Frontal cortex (tissue), 4 donors: ENCODE data around the gene LCN12. TPM values are rescaled to one million over a fixed set of nuclear protein-coding genes. Genes with fewer than 3 reads are reported as not detected.

Source experiments
- DNase-seq, 2 donors: peaks; one replicate each; pipeline ENCODE4 v3.0.0; 2012; ENCODE audit warnings: low spot score in 2 of 2
- FAIRE-seq: peaks from 2 replicates; lab custom pipeline; 2012; peaks lifted over from hg19 to GRCh38; lab: Jason Lieb, UNC
- total RNA-seq: library from RNA; depleted of rRNA; stranded (reverse); fragments of >200 nt; gene quantifications from one replicate; pipeline ENCODE4 v1.2.3, GENCODE V29; 2014
- donor health status: control.
- donor health status: control.
- donor health status: control.

The LCN12 gene
- total RNA-seq, 1 donor from 2014 or later, result not detected

- no peak for FAIRE-seq
- DNase-seq, result peak in 1 of 2 donors; percentile 66
Observed at GRCh38 chr9:136943291-136944211, 8.5 kb upstream of the LCN12 start.

GRCh38 chr9:136944212-136944518, 7.9 kb upstream of the LCN12 start:
- FAIRE-seq, result no peak
- peak; percentile 82 for DNase-seq

DNA sequence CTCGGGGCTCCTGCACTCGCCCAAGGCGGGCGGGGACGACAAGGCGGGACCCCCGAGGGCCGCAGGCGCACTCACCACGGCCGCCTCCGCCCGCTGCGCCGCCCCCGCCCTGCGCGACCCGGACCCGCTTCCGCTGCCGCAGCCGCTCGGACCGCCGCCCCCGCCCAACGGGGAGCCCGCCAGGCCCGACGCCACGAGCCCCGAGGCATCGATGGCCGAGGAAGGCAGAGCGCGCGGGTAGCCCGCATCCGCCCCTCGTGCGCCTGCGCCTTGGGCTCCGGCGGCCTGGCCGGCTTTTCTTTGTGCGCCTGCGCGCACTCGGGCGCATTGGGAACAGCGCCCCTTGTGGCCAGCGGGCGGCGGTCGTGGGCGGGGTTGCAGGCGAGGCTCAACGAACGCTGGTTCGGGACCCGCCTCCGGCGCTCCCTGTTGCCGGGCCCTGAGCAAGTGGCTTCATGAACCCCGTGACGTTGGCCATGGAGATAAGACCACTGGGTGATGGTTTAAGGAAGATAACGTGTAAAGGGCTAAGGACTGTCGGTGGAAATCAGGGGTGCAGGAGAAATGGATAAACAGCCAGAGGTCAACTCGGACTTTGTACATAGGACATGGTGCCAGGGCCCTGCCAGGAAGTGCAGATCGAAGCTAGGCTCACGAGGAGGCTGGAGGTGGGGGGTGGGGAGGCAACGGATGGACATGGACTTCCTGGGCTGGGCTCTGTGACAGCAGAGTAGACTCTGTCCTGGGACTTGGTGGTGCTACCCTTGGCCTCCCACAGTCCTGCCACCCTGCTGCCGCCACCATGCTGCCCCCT, 7.3 kb upstream of the LCN12 start, which contains the start of the genes C8G and FBXW5:
Gene C8G (plus strand): TSS at position 725 of the 814 bp plus-strand sequence. CDS start 78 bp downstream, at position 803.
Gene FBXW5 (minus strand): TSS at position 220 of the 814 bp plus-strand sequence. CDS start 655 bp downstream, outside the sequence.
- DNase-seq (peak; percentile 99 to 100), FAIRE-seq (no peak)

- no peak for DNase-seq
- no peak for FAIRE-seq
Observed at GRCh38 chr9:136945333-136946227, 6.5 kb upstream of the LCN12 start.

DNA sequence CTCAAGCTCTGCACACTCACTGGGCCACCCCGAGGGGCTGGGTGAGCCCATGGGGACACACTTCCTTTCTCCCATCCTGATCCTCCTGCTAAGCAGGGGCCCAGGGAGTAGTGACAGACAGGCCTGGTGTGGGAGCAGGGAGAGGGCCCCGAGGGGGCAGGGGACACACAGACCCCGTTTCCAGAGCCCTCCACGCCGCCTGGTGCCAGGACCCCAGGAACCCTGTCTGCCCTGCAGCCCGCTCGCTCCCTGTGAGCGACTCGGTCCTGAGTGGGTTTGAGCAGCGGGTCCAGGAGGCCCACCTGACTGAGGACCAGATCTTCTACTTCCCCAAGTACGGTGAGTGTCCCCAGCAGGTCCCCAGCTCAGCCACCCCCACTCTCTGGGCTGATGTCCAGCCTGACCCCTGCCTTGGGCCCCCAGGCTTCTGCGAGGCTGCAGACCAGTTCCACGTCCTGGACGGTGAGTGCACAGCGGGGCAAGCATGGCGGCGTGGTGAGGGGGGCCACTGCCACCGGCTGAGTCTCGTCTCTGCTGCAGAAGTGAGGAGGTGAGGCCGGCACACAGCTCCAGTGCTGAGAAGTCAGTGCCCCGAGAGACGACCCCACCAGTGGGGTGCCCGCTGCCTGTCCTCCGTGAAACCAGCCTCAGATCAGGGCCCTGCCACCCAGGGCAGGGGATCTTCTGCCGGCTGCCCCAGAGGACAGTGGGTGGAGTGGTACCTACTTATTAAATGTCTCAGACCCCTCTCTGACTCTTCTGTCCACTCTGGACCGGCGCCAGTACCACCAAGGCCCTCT, 5.6 kb upstream of the LCN12 start:
- FAIRE-seq, result no peak
- no peak for DNase-seq

DNA sequence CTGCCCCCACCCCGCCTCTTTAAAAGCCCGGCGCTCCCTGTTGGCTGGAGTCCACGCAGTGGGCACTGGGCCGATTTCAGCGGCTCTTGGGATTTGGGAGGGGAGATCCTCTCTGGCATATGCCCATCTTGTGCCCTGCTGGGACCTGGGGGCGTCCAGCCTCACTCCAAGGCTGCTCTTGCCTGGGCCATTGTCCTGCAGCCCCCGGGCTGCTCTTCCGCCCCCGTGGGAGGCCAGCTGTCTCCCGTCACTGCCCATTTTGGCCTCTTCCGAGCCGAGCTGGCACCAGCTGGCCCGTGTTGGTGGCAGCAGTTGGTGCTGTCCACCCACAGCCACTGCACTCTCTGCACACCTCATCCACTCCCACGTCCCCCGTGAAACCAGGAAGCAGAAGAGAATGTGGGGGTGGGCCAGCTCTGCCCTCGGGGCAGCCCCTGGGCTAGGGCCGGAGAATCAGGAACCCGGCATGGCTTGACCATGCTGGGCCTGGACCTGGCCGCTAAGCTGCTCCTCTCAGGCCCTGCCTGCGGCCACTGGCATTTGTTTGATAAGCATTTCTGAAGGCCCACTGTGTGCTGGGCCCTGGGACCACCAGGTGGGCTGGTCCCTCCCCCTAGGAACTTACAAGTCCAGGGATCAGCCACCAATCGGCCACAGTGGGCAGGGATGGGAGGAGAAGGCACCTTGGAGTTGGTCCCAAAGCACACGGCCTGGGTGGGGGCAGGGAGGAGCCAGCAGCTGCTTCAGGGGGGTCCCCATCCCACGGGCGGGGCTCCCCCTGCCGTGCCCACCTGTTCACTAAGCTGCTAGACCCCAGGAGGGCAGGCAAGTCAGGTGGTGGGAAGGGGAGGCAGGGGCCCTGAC, 4.8 kb upstream of the LCN12 start:
- FAIRE-seq (no peak), DNase-seq (peak in 1 of 2 donors; percentile 59)

DNA sequence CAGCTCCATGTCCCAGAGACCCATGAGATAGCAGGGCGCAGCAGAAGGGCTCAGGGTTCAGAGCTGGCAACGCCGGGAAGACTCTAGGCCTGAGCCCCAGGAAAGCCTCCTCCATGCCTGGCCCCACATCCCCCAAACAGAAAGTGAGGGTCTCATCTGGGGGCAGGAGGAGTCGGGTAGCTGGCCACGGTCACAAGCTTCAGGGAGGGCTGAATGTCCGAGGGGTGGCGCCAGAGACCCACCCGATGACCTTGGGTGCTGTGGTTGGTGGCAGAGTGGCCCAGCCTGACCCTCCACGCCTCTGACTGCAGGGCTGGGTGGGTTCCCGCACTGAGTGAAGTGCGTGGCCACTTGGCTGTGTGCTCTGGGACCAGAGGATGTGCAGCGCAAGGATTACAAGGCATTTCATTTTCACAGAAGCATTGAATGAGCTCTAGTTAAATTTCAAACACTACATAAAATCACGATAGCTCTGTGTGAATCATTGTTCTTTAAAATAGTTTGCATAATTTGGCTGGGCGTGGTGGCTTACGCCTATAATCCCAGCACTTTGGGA, 4.0 kb upstream of the LCN12 start:
- FAIRE-seq, result no peak
- DNase-seq, result peak in 1 of 2 donors; percentile 78

DNA sequence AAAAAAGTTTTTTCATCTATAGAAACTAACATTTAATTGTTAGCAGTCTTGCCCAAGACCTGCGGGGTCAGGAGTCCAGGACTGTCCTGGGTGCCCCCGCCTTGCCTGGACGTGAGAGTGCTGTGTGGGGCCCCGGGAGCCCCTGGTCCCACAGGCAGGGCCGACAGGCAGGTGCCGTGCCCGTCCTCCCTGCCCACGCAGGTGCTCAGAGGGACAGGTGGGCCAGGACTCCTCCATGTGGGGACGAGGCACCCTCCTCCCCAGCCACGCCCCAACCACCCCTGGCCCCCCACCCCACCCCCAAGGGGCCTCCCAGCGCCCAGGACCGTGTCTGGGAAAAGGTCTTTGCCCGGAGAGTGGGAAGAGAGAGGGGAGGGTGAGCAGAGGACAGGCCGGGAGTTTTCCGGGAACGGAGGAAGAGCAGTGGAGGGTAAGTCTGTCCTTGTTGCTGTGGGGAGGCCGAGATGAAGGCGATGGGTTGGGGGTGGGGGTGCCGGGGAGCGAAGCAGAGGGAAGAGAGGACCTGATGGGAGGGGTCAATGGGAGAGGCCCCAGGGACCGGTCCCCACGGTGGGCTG, 2.7 kb upstream of the LCN12 start:
- no peak for DNase-seq
- FAIRE-seq, result no peak

- DNase-seq, result peak; percentile 99
- no peak for FAIRE-seq
Observed at GRCh38 chr9:136949817-136950655, 2.0 kb upstream of the LCN12 start.

DNA sequence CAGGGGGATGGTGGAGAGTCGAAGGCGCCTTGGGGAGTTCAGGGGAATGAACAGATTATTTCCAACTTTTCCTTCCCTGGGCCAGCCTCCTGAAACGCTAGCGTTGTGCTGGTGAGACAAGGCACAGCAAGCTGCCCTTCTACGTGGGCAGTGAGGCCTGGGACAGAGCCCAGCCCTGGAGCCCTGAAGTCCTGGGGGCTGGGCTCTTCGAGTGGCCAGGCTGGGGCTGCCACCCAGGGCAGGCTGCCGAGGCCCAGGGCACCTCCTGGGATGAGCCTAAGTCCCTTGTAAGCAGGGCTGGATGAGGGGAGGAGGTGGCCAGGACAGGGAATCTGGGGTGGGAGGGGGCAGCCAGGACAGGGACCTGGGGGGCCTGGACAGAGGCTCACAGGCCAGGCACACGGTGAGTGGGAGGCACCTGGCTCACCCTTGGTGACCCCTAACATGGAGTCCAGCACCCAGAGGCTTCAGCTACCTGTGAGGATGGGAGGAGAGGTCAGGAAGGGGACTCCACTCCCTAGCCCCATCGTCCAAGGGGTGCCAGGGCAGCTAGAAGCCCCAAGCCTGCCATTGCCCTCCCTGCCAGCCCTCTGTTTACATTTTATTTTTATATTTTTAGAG, 1.3 kb upstream of the LCN12 start:
- FAIRE-seq, result no peak
- no peak for DNase-seq

DNA sequence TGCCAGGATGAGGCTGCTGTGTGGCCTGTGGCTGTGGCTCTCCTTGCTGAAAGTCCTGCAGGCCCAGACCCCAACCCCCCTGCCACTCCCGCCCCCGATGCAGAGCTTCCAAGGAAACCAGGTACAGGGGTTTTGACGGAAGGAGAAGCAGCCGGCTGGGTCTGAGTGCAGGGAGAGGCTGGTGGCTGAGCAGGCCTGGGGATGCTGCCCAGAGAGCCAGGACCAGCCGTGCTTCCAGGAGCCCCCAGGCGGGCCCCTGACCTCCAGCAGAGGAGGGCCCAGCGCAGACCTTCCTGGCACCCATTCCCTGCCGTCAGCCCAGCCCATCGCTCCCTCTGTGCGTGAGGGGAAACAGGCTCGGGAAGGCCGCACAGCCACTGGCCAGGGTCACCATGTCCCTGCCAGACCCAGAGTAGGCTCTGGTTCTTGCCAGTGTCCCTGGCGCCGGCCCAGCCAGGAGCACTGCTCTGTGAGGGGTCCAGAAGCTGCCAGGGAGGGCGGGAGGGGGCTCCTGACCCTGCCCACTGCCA, 313 bp downstream of the LCN12 start:
- DNase-seq (no peak), FAIRE-seq (no peak)

GRCh38 chr9:136952876-136953770, 1.1 kb downstream of the LCN12 start:
- no peak for FAIRE-seq
- no peak for DNase-seq

DNA sequence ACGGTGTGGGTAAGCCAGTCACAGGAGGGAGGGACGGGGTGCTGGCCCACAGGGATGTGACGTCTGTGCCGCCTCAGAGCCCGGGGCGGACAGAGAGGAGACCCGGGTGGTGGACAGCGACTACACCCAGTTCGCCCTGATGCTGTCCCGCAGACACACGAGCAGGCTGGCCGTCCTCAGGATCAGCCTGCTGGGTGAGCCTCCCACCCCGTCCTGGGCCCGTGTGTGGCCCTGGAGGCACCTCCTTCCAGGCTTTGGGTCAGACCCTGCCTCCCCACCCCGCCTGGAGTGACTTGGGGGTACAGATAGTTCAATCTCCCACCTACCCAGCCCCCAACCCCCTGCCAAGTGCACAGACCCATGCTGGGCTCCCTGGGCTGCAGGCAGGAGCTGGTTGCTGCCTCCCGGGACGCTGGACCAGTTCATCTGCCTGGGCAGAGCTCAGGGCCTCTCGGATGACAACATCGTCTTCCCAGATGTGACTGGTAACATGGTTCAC, 1.7 kb downstream of the LCN12 start:
- no peak for FAIRE-seq
- no peak for DNase-seq

GRCh38 chr9:136954270-136955083, 2.4 kb downstream of the LCN12 start:
- DNase-seq, result no peak
- no peak for FAIRE-seq
